GM18909 (cell line): Measurements from ENCODE around the gene CALML3.
A peak's percentile ranks its signal among the peaks of the same experiment; 100 is the strongest.

Experiments
- ATAC-seq: cut with Tn5 transposase; IDR thresholded peaks from one replicate; pipeline ENCODE4 v1.9.1; 2021; ENCODE audit warnings: mild to moderate bottlenecking; ENCODE audit not compliant: unreplicated experiment, poor library complexity

The CALML3 gene

DNA sequence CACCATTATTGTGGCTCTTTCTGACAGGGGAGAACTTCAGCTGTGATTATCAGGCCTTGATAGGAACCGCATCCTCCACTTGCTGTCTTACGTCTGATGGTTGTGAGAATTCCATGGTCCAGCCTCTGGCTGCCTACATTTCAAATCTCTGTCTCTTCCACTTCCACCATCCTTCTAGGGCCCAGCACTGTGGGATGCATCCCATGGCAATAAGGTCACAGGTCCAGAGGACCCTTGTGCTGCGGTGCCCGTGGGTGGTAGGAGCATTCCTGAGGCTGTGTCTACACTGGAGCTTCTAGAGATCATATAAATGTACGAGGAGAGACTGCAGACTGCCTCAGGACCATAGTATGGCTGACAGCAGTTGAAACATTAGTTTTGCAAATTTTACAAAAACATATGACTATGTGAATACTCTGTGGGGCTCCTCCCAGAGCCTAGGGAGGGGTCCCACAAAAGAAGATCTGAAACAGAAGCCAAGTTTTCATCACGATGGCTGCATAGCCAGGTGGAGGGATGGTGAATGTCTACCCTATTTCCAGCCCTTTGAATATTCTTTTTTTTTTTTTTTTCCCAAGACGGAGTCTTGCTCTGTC is 11.8 kb downstream of the CALML3 start:
- ATAC-seq, result no peak

DNA sequence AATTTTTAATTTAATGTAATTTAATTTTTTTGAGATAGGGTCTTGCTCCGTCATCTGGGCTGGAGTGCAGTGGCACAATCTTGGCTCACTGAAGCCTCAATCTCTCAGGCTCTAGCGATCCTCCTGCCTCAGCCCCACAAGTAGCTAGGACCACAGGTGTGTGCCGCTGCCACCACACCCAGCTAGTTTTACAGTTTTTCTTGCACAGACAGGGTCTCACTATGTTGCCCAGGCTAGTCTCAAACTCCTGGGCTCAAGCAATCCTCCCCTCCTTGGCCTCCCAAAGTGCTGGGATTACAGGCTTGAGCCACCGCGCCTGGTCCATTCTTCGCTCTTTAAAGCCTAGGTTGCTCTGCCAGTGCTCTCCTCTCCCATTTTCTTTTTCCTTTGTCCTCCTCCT is 12.9 kb downstream of the CALML3 start:
- no peak for ATAC-seq

DNA sequence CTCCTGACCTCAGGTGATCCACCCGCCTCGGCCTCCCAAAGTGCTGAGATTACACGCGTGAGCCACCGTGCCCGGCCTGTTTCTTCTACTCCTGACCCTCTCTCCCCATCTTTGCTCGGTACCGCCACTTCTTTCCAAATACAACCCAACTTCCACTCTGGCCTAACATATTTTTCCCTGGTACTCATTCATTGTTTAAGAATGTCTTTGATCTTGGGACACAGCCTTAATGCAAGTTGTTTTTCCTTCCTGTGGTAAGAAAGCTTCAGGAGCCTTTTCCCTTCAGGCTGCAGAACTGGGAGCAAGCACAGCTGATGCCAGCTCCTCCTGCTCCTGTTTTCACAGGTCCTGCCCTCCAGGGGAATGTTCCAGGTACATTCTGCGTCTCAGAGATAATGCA is 13.7 kb downstream of the CALML3 start:
- ATAC-seq, result no peak

DNA sequence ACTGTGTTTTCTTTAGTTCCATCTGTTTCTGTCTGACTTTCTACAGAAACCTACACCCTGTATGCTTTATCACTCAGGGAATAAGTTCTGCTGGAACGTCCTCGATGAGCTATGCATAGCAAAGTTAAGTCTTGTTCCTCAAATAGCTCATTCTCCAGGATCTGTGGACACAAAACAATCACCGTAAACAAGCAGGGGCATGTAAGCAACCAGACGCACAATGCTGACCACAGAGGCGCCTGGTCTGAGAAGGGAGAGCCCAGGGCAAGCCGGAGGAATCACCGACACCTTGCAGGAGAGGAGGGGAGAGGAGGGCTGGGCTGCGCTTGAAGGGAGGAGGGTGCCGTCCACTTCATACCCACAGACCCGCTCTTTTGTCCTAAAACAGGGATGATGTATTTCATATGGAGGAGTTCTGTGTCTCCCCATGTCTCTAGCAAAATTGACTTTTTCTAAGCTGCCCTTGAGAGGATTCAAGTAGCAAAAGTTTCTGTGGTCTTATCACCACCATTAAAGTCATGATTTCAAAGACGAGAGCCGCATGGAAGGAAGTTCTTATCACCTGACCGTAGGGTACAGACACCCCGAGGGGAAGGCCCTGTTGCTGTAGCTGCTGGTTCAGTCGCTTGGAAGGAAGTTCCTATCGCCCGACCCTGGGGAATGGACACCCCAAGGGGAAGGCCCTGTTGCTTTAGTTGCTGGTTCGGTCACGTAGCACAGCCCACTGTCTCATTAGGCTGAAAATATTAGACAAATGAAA is 14.3 kb downstream of the CALML3 start:
- no peak for ATAC-seq

DNA sequence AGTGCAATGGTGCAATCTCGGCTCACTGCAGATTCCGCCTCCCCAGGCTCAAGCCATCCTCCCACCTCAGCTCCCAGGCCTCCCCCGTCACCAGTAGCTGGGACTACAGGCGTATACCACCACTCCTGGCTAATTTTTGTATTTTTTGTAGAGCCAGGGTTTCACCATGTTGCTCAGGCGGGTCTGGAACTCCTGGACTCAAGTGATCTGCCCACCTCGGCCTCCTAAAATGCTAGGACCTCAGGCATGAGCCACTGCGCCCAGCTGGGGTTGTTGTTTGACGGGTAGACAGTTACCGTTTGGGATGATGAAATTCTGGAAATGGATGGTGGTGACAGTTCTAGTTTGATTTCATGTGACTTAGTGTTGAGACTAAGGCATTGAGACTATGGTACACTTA is 15.3 kb downstream of the CALML3 start:
- no peak for ATAC-seq

DNA sequence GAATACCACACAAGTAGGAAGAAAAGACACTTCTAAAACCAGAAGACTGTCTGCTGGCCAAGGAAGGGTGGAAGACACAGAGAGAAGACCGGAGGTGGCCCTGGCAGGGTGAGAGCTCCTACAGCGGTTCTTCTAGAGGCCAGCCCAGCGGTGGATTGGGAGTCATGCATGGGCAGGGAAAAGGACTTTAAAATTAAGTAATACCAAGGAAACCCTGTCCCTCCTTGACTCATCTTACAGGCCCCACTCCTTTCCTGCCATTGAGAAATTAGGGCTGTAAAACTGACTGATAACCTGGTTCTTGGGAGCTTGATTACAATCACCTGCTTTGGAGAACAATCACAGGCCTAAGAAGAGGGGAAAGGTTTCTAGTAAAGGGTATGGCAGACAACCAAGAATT is 16.1 kb downstream of the CALML3 start:
- ATAC-seq, result no peak

DNA sequence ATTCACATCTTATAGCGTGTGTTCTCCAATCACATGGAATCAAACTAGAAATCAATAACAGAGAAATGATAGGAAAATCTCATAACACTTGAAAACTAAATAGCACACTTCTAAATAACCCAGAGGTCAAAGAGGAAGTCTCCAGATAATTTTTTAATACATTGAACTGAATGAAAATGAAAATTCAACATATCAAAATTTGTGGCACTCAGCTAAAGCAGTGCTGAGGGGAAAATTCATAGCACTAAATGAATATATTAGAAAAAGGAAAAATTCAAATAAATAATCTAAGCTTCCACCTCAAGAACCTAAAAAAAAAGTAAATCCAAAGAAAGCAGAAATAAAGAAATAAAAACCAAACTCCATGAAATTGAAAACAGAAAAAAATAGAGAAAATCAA is 17.3 kb downstream of the CALML3 start:
- ATAC-seq, result no peak

DNA sequence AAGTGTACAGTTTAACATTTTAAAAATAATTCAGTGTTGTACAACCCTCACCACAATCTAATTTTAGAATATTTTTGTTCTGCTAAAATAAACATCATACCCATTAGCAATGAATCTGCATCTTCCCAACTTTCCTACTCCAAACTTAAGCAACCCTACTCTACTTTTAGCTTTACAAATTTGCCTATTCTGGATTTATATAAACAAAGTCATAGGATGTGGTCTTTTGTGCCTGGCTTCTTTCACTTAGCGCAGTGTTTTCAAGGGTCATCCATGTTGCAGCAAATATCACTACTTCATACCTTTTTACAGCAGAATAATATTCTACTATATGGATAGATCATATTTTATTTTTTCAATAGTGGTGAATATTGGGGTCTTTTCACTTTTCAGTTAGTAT is 18.9 kb downstream of the CALML3 start:
- no peak for ATAC-seq

DNA sequence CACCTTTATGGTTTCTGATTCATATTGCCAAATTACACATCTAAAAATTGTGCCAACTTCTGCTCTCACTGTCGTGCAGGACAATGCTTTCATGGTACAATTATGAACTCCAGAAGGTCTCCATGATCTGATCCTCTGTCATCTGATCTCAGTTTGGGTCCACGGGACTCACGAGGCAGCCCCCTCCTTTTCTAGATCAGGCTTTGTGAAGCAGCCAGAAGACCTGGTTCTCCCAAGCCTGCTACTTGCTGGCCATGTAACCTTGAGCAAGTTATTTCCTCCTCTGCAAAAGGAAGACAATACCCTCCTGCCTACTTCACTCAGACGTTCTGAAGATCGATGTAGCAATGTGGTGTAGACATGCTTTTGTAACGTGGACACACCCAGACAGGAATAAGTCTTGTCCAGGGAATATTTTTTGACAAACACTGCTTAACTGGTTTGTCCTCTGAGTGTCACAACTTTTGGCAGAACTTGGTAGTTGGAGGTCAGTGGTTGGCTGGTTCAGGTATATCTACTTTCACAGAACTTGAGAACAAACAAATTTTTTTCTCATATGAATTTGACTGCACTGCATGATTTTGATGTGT is 19.6 kb downstream of the CALML3 start:
- no peak for ATAC-seq

DNA sequence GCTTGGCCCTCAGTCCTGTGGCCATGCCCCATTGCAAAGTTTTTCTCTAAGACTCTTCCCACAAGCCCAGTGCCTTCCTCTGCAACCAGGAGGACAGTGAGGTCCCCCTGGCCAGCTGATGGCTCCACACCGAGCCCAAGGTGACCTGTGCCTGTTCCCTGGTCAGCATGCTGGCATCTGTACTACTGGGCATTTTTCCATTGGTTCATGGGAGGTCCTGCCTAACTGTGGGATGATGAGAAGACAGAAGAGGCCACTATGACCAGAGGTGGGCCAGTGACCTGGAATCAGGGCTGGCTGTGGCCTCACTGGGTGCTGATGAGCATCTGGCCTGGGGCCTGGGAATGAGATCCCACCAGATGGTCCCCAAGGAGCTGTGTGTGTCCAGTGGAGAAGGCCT is 20.2 kb downstream of the CALML3 start:
- ATAC-seq, result no peak

DNA sequence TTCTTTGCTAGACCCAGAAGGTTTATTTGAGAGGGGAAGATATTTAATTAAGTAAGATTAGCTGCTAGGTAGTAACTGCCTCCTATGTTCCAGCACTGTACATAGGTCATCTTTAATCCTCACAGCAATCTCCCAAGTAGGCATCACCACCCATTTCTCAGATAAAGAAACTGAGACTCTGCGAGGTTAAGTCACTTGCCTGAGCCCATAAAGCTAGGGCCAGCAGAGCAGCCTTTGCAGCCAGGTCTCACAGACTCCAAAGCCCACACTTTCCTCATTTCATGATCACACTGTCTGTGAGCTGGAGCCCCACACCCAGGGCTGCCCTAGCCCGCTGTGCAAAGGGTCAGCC is 20.6 kb downstream of the CALML3 start:
- ATAC-seq, result no peak

DNA sequence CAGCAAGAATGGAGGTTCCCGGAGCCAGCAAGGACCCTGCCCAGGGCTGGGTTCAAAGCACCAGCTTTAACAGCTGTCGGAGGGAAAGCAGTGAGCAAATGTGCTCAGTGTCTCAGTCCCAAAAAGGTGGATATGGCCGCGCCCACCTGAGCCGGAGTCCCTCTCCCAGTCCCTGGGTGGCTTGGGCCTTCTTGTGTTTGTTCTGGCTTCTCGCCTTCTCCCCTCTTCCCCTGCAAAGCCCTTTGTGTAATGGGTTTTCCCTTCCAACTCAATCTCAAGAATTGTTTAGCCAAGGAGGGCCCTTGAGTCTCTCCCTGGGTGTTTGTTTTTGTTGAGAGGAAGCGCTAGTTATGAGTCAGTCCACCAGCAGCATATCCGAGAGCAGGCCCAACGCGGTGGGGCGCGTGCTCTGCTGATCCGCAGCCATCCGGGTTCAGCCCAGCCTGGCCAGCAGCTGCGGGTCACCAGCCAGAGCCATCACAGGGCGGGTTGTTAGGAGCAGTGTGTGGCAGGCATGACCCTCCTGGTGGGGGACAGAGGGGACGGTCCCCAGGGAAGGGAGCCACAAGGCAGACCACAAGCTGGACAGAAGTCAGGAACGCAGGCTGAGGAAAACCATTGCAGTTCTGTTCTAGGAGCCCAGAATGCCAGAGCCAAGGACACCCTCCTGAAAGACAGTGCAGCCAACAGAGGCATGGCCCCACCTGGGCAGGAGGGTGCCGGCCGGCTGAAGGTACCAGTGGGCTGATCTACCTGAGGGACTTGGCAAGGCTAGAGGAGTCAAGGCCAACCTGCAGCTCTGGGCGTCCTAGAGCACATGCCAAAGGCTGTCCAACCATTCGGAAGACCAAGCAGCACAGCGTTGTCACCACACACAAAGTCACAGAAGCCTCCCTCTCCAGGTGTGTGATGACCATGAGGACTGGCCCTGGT is 21.3 kb downstream of the CALML3 start:
- ATAC-seq, result no peak

DNA sequence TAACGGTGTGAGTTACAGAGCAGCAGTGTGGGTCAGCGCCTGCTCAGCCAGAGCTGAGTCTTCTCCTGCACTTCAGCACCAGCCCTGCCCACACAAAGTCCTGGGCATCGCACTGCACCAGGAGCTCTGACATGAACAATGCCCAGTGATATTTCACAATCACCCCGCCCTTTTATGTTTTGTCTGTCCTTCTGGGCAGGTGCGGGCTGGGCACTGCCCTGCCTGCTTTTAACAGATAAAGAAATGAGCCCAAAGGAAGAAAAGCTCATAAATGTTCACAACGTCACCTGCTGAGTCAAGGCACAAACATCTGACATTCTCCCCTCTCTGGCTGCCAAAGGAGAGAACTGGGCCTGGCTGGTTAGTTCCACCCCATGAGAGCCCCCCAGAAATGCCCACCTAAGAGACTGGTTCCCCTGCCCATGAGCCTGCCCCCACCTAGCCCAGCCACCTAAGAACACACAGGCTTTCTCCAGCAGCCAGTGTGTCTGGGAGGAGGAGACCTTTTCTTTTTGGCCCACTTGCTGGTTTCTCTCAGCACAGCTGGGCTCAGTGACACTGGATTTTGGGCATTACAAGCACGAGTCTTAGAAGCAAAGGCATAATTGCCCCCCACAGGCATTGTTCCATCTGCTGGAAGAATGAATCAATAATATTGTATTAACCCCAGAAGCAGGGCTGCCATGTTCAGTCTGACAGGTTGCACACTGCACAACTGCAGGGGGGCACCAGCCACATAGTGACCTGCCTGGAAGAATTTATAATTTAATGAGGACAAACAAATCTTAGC is 22.3 kb downstream of the CALML3 start:
- no peak for ATAC-seq

DNA sequence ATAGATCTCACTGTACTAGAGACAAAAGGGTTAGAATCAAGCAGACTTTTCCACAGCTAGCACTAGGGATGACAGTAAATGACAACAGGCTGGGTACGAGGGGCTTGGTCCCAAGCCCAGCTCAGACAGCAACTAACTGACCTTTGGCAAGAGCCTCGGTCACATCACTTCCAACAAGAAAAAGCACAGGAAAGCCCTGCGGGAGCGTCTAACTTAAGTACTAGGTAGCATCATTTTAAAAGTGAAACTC is 22.8 kb downstream of the CALML3 start:
- no peak for ATAC-seq

DNA sequence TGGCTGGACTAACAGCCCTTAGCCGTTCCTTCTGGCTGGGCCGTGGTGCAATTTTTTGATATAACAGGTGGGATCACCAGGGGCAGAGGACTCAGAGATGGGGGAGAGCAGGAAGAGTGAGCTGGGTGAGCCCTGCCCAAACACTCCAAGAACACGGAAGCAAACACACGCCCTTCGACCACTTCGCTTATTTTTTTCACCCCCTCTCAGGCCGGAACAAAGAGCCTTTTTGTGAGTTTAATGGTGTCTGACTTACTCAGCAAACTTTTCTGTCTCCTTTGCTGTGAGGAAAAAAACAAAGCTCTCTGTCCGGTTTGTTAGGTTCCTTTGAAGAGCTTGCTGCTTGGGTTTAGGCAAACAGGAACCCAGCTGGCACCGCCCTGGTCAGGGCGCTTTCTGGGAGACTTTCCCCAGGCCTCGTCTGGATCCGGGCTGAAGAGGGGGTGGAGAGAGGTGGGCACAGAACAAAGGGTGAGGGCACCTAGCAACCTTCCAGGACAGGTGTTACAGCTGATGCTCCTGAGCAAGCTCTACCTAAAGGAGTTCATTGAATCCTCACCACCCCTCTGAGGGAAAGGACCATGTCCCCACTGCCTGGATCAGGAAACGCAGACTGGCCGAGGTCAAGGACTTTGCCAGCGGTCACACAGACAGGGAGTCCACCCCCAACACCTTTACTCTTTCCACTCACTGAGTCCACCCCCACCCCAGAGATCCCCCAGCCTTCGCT is 23.3 kb downstream of the CALML3 start:
- ATAC-seq, result no peak

DNA sequence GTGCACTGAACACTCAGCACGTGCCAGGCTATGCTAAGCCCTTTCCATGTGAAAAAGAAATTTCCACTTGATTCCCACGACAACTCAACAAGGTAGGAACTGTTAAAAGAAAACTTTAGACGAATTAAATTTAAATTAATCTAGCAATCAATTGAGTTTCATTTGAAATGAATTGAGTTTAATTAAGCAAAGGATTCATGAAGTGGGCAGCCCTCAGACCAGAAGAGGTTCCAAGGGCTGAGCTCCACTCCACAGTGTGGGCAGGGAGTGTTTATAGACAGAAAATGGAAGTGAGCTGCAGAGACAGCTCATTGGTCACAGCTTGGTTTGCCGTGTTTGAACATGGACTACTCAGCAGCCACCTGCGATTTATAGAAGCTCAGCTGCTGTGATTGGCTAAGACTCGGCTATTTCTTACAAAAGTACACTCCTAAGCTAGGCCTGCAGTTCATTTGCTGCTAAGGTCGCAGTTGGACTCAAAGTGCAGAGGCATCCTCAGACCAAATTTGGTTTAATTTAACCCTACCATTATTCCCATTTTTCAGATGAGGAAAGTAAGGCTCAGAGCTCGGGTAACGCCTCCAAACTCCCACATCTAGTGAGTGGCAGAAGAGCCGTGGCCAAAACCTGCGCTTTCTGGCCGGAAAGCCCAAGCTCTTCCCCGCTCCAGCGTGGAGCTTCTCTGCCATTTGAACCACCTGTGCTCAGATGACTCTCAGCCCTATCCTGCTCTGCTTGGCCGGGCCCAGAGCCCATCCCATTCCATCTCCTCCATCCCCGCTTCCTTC is 24.9 kb downstream of the CALML3 start:
- ATAC-seq, result no peak

DNA sequence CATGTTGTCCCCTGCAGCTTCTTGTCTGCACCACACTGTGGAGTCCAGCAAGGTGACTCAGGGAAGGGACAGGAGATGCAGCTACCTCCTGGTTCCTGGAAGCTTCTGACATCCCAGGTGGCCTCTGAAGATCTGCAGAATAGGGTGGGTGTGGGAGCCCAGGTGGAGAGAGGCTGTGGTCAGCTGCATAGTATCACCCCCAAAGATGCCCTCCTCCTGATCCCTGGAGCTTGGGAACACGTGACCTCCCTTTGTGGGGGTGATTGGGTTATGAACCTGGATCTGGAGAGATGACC is 25.4 kb downstream of the CALML3 start:
- ATAC-seq, result no peak

DNA sequence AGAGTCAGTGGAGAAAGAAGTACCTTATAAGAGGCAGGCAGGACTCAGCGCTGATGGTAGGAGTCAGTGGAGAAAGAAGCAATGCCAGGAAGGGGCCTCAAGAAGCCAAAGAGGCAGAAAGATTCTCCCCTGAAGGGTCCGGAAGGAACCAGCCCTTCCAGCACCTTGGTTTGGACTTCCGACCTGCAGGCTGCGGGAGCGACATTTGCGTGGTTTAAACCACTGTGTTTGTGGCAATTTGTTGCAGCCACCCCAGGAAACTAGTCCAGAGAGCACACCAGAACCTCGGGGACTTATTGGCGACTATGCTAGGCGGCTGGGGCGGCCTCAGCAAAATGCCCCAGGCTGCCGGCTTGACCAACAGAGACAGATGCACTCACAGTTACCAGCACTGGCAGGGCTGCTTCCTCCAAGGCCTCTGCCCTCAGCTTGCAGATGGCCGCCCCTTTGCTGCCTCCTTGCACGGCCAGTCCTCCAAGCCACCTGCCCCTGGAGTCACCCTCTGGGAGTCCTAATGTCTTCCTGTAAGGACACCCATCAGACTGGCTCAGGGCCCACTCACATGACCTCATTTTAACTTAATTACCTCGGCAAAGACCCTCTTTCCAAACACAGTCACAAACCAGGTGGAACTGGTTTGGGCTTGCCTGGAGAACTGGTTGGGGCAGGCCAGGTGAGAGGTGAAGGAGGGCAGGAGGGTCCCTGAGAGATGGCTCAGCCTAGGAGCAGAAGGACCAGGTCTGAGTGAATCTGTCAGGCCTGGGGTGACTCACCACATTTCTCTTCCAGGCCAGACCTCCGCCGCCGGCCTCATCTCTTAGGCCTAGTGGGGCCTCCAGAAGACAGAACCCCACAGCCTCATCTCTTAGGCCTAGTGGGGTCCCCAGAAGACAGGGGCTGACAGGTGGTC is 26.1 kb downstream of the CALML3 start:
- peak; percentile 10 for ATAC-seq
